GM19023 (cell line): ENCODE results near the gene GPC6.

ENCODE experiments used
- ATAC-seq: cut with Tn5 transposase; IDR thresholded peaks from one replicate; pipeline ENCODE4 v1.9.1; 2021; ENCODE audit warnings: mild to moderate bottlenecking, moderate library complexity; ENCODE audit not compliant: unreplicated experiment

GPC6 gene

DNA sequence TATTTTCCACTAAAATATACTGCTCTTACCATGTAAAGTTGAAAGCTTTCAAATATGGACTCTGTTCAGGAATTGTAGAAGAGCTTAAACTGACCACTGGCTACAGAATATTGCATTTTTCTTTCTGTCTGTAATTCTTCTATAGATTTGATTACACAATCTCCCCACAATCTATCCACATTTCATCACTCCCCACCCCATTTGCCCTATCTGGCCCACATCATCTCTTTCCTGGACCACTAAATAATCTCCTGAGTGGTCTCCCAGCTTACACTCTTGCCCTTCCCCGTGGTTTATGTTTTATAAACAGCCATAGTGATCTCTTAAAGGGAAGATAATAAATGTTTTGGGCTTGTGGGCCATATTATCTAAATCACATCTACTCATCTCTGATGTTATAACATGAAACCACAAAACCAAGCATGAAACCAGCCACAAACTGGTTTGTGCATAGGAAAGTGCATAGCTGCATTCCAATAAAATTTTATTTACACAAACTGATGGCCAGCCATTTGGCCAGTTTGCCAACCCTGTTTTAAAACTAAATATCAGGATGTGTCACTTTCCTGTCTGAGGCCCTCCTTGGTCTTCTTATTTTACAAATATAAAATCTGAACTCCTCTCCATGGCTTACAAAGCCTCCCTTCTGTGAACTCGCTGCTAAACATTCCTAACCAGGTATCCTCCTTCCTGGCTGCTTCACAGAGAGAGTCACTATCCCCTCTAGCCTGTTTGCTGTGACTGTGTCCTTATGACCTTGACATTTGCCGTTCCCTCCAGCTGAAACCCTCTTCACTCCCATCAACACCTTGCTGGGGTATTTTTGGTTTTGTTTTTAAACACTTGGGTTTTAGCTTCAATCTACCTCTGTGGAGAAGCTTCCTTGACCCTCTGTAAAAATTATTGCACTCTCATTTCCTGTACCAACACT lies 500.9 kb downstream of the GPC6 start:
- no peak for ATAC-seq

DNA sequence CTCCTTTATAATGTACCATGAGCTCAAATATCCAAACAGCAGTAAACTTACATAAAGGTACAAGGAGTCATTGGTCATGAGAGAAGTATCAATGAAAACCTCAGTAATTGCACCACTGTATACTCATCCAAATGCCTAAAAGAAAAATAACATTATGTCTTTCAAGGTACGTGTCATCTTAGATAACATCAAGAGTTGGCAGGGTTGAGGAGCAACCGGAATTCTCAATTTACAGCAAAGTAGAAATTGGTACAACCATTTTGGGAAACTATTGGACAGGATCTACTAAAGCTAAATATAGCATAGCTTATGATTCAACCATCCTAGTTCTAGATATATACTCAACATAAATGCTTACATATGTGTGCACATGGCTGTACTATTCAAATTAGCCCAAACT lies 502.8 kb downstream of the GPC6 start:
- ATAC-seq: no peak

DNA sequence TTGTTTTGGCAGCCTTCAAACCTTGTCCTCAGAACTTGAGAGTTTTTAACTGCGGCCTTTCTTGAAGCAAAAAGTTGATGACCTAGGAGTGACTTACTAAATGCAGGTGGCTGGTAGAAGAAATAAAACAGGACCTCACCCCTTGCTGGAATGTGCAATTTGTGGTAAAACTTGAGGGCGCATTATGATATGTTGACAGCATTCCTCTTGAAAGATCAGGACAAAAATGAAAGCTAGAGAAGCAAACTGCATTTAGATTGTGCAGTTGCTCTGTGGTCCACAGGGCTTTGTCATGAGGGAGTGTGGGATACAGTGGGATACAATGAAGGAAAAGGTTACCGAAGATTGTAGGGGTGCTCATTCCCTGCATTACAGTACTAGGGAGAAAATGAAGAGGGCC lies 504.2 kb downstream of the GPC6 start:
- ATAC-seq: no peak

DNA sequence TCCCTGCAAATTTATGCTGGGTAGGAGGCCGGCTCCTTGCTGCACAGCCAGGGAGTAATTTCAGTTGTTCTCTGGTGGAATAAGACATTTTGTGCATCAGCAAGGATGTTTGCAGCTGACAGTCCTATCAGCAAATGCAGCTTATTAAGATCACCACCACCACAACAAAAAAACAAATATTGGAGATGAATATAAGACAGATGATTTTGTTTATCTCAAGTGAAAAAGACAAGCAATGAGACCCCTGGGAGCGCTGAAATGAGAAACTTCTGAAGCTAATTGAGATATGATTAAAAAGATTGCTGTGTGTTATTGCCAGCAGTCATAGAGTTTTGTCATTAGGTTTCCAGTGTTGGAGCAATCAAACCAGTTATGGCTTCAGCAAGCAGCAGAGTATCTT lies 505.6 kb downstream of the GPC6 start:
- no peak for ATAC-seq

DNA sequence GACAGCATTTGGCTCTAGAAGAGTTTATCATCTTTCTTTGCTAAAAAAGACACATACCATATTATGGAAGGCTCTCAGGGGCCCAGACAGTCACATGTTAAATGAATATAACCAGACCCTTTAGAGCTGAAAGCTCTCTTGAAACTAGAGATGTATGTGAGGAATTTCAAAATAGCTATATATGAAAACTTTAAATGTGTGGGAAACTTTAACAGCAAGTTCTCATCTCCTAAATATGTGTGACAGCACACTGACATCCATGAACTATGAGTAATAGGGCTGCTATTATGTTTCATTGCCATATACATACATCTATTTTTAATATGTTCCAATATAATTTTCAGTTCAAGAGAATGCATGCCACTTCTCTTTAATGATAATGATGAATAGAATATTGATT lies 509.5 kb downstream of the GPC6 start:
- ATAC-seq: no peak

DNA sequence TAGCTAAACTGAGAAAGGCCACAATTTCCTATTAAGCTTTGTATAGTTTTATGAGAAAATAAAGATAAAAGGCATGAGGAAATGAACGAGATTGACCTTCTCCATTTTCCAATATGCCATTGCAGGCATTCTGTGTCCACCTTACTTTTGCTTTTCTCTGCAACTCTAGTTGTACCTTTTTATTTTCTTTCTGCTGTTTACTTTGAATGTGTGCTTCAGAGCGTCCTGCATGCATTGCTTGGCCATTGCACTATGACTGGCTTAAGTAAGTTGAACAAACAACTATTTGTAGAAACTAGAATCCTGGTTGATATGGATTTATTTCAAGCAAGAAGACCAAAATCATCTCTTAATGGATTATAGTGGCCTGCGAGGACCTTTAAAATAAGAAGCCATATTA lies 510.3 kb downstream of the GPC6 start:
- ATAC-seq: no peak

DNA sequence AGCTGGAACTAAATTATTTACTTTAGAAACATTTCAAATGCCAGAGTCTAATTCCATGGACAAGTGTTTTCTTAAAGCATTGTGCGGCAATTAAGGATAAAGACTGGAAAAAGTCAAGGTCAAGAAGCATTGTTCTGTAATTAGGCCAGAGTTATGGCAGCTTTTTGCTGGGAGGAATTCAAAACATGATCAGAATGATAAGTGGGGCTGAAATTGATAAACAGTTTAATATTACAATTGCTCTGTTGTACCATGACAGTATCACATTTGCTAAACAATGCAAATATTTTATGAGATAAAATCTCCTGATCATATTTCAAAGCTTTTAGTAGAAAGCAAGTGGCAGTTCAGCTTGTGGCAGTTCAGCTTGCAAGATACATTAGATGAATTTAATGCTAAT lies 513.7 kb downstream of the GPC6 start:
- ATAC-seq: no peak

DNA sequence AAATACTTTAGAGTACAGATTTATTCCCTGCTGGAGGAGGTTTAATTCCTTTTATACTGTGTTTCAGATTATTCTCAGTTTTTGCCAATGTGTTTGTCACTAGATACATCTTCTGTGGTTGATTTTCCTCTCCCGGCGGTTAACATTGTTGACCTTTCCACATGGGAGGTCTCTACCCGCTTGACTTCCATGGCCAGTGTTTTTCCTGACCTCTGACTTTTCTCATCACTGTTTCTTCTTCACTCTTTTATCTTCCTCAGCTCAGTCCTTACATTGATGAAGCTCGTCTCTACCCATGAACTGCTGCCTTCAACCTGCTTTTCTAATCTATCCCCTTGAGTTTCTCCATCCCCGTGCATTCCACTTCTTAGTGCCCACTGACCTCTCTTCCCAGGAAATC lies 517.4 kb downstream of the GPC6 start:
- no peak for ATAC-seq

DNA sequence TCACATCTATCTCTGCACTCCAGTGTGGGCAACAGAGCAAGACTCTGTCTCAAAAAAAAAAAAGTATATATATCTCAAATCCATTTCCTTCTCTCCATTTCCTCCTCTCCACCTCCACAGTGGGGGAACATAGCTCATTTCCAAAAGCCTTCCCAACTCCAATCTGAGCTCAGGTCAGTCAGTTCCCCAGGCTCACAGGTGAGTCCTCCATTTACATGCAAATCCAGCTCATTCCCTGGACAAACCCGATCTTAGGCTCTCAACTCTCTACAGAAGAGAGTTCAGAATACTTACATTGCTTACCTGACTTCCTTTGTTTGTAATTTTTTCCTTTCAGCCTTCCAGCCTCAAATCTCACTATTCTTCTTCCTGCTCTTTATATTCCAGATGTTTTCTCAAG lies 518.3 kb downstream of the GPC6 start:
- no peak for ATAC-seq

DNA sequence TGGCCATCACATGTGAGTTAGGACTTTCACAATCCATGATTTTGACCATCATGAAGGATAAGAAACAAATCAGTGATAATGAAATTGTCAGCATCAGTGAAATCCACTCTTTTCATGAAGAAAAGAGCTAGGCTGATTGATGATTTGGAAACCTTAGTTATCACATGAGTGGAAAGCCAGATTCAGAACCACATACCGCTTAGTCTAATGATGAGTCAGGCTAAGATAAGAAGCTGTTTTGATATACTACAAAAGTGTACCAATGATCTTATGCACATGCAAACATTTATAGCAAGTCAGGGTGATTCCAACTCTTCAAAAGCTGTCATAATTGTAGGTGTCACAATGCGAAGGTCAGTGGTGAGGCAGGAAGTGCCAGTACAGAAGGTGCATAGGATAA lies 519.3 kb downstream of the GPC6 start:
- ATAC-seq: no peak

DNA sequence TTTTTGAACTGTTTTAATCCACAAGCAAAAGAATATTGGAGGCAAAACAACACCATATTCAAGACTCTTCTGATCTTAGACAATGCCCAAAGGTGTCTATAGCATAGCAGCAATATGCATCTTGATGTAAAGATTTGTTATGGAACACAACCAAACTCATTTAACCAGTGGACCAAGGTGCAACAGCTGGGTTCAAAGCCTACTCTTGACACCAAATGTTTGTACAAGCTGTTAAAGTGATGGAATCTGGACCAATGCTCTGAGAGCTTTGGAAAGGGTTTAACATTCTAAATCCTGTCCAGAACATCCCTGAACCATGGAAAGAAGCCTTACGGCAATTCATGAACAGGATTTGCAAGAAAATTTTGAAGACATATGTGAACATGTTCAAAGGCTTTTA lies 520.0 kb downstream of the GPC6 start:
- ATAC-seq: no peak

DNA sequence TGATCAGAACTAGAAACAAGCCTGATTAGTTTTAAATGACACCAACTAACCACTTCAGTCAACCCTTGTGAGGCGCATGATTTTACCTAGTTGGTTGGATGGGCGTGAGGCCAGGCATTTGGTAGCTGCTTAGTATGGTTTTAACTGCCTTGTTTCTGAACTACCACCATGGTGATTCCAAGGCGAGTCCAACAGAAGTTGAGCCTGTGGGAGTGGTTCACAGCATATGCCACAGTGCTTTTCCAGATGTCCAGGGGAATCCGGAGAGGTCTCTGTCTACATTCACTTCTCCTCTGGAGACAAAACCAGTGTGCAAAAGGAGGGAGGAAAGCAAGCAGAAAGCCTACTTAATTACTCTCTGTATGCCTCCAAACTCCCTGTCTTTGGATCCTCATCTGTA lies 524.1 kb downstream of the GPC6 start:
- ATAC-seq: no peak

DNA sequence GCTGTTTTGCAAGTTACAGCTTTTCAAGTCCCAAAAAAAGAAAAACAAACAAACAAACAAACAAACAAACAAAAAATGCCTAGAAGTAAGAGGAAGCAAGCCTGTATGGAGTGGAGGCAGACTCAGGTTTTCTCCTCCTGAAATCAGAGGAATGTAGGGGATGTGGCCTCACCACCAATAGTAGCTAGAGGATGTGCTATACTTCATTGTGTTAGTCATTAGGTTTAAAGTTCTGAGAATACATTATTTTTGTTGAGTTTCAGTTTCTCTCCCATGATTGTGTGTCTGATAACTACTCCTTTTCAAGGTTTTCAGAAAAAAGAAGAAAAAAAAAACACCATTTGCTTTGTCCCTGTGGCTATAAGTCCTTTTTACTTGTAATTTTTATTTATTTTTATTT lies 524.5 kb downstream of the GPC6 start:
- ATAC-seq: no peak

DNA sequence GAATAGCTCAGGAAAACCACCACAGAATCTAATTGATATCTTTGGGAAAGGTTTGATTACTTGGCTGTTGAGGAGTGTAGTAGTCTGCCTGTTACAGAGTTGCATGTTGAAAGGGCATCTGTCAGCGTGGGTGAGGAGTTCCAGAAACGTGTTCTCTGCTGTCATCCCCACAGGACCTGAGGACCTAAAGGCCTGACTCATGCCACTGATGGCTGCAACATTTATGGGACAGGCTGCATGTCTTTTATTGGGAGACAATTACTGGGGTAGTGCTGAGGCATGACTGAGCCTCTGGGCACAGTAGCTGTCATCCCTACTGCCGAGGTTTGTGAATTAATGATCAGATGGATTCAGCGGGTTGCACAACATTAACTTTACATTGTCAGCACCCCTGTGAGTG lies 525.9 kb downstream of the GPC6 start:
- ATAC-seq: no peak

DNA sequence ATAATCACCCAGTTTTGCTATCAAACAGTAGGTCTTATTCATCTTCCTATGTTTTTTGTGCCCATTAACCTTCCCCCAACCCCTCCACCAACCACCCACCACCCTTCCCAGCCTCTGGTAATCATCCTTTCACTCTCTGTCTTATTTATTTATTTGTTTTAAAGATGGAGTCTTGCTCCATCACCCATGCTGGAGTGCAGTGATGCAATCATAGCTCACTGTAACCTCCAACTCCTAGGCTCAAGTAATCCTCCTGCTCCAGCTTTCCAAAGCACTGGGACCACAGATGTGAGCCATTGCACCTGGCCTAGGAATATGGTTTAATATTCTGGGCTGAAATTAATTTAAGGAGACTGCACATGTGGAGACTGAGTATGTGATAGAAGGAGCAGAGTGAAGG lies 527.0 kb downstream of the GPC6 start:
- ATAC-seq: no peak

DNA sequence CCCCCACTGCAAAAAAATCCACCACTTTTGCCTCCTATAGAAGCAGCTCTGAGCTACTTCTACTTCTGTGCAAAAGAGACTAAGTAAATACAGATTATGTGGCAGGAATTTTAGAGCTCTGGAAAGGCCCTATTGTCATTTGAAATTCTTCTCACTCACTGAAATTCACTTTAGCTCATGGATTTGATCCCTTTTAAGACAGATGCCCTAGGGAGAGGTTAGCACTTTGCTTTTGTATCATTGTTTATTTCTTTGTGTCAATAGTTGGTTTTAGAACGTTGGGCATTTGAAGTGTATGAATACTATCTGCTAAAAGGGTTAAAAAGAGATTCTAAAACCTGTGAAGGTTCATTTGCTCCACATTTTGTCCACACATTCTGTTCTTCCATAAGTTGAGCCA lies 528.7 kb downstream of the GPC6 start:
- ATAC-seq: no peak

DNA sequence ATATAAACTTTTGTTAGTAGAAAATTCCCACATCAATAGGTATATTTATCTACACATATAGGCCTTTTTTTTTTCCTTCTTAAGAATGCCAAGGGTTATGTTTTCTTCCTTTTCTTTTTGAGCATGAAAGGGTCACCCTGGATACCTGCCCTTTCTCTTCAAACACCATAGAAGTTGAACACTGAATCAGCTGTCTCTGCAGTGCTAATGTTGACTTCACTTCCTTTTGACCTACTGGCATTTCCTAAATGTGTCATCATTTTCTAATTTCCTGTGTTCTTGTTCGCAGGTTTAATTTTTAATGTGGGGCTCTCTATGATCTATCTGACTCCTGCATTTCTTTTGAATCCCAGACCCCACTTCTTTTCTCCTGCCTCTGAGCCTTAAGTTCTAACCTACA lies 532.0 kb downstream of the GPC6 start:
- no peak for ATAC-seq

DNA sequence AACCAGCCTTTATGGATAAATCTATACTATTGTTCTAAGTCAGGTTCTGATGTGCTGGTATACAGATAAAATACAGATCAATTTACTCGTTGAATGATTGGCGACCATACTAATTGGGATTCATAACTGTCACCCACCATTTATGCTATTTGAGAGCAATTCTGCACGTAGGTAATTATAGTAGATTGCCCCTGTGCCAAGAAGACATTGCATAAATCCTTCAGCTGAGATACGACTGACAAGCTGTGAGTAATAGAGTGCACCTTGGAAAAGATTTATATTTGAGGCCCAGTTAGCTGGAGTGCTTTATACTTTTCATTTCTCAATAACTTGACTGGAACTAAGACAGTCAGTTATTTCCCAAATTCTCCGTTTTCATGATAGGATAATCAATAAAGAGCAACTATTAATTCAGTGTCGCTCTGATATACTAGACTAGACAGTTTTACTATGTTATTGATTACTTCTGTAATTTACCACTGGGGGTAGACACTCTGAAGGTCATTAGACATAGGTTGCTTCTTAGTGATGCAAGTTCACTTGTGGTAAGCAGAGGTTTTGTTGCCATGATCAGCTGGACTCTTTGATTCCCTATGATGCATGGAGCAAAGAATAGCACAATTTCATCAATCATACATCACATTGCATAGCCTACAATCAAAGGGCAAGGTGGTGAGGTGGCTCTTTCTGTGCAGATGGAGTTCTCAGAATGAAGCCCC lies 536.3 kb downstream of the GPC6 start:
- no peak for ATAC-seq

DNA sequence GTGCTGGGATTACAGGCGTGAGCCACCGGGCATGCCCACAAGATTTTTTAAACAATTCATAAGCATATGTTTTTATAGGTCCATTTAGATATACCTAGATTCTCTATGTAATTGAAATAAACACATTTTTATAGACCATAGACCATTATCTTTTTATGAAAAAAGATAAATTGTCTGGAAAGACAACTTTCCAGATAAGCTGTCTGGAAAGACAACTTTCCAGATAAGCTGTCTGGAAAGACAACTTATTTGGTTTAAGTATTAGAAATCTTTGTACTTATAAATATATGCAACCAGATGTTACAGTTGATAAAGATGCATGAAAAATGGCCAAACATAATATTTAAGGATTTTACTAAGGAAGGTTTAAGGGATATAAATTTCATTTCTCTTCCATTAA lies 538.5 kb downstream of the GPC6 start:
- no peak for ATAC-seq

DNA sequence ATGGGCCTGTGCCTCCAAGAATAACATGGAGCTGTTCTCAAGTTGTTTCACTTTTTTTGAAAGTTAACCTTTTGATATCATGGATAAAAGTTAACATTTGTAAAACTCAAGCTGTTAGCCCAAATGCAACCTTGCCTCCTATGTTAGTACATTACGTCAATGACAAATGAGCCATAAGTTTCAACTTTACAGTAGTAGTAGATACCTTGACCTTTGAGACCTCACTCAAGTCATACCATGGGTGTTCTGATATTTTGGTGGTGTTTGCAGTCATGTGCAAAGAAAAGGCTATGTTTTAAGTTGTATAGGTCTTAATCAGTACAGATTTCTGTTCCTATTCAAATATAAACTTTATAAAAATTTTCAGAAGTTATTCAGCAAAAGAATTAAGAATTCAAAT lies 539.2 kb downstream of the GPC6 start:
- no peak for ATAC-seq

DNA sequence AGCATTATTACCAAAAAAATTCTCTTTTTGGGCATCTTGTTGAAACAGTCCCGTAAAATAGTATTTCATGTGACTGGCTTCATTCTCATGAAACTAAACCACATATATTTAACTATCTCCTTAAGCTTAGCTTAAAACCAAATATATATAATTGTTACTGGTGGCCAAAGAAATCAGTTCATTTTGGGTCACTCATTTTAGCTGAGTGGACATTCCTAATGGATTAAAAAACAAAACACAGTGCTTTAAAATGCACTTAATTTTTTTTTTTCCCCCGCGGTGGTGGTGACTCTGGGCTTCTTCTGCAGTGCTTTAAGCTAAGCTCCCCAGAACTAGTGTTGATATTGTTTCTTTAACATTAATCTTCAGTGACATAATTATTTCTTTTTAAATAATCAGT lies 540.1 kb downstream of the GPC6 start:
- no peak for ATAC-seq

DNA sequence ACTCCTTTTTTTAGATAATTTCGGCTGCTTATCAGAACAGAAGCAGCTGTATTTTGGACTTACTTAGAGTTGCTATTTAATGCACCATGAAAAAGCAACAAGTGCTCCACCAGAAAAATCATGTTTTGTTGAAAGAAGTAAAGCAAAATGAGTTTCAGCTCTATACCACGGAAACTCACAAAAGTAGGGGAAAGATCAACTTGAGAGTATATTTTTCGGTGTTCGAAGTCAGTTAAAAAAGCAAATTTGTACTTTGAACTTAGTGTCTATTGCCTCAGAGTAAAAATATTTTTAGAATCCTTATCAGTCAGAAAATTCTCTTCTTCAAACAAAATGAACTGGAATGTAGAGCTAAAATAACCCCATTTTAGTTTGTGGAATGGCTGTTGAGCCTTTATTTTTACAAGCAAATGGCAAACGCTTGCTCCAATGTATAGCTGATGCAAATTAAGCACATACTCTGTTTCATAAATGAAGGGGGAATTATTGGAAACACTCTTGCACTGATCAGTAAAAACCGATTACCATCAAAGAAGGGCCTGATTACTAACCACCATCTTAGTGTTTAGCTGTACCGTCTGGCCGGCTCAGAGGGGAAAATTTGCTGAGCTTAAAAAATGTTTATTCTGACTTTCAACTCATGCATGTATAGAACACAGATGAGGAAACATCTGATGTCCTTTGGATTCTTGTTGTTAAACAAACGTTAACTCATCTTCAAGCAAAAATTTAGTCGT lies 540.7 kb downstream of the GPC6 start:
- no peak for ATAC-seq
